ENCODE measurements around the gene RAD18.
A peak's percentile ranks its signal among the peaks of the same experiment; 100 is the strongest.

RAD18 gene

GRCh38 chr3:8985411-8985831, 22.1 kb upstream of the RAD18 start:
- no peak for DNase-seq

GRCh38 chr3:8984526-8984925, 21.3 kb upstream of the RAD18 start:
- no peak for DNase-seq

- DNase-seq: no peak
Observed at GRCh38 chr3:8984081-8984480, 20.8 kb upstream of the RAD18 start.

- DNase-seq: no peak
Observed at GRCh38 chr3:8983591-8983990, 20.3 kb upstream of the RAD18 start.

- DNase-seq: no peak
Observed at GRCh38 chr3:8983026-8983425, 19.8 kb upstream of the RAD18 start.

GRCh38 chr3:8982509-8982908, 19.2 kb upstream of the RAD18 start:
- no peak for DNase-seq

- DNase-seq: no peak
Observed at GRCh38 chr3:8981700-8982099, 18.4 kb upstream of the RAD18 start.

GRCh38 chr3:8981296-8981695, 18.0 kb upstream of the RAD18 start:
- no peak for DNase-seq

GRCh38 chr3:8980756-8981257, 17.5 kb upstream of the RAD18 start:
- no peak for DNase-seq

- no peak for DNase-seq
Observed at GRCh38 chr3:8979262-8979661, 16.0 kb upstream of the RAD18 start.

- DNase-seq: no peak
Observed at GRCh38 chr3:8978551-8978950, 15.3 kb upstream of the RAD18 start.

- no peak for DNase-seq
Observed at GRCh38 chr3:8976540-8977182, 13.4 kb upstream of the RAD18 start.

- DNase-seq: no peak
Observed at GRCh38 chr3:8975081-8976020, 12.1 kb upstream of the RAD18 start.

GRCh38 chr3:8974458-8974857, 11.2 kb upstream of the RAD18 start:
- DNase-seq: no peak

- DNase-seq: no peak
Observed at GRCh38 chr3:8972639-8973038, 9.4 kb upstream of the RAD18 start.

GRCh38 chr3:8970971-8971589, 7.8 kb upstream of the RAD18 start:
- DNase-seq: peak; percentile 49

GRCh38 chr3:8969241-8969640, 6.0 kb upstream of the RAD18 start:
- no peak for DNase-seq

GRCh38 chr3:8968375-8968882, 5.2 kb upstream of the RAD18 start:
- no peak for DNase-seq

GRCh38 chr3:8967553-8967952, 4.3 kb upstream of the RAD18 start:
- no peak for DNase-seq

GRCh38 chr3:8966820-8967348, 3.6 kb upstream of the RAD18 start:
- DNase-seq: no peak

- no peak for DNase-seq
Observed at GRCh38 chr3:8966150-8966819, 3.0 kb upstream of the RAD18 start.
